Measurements from ENCODE around the gene INSYN1. TPM values are rescaled to one million over a fixed set of nuclear protein-coding genes. Genes with fewer than 3 reads are reported as not detected.
A peak's percentile ranks its signal among the peaks of the same experiment; 100 is the strongest.

The INSYN1 gene
- total and polyA plus RNA-seq, 2 of the 13 experiments (the other 11 are each of a cell fraction or from before 2014, with no cell fraction given): not detected

DNA sequence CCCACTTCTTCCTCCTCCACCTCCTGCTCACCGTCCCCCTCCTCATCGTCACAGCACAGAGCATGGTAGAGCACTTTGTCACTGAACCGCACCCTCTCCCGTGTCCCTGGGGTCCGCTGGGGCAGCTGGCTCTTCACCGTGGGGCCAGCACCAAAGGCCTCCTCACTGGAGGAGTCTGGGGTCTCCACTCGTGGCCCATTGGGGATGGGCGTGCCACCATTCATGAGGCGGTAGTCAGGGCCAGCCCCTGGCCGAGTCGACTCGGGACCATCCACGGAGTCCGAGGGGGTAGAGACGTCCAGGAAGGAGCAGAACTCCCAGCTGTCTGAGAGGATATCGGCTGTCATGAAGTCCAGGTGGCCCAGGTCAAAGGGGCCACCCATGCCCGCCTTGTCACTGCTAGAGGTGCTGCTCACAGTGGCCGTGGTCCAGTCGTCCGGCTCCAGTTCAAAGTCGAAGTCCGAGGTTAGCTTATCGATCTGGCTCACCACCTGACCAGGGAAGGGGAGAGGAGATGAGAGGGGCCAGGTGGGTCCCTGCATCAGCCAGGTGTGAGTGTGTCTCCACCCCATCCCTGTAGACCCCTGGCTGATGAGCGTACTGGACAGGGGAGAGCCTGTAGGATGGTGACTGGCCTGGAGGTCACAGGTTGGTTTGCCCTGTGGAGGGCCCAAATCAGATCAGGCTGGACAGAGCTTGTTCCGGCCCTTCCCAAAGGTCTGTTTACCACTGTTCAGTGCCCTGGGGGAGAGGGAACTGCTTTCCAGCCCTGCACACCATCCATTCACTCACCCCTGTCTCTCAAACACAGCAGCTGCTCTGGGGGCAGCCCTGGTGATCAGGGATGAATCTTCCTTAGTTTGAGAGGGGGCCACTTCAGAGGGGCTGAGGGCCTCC, 12.8 kb downstream of the INSYN1 start:
- FAIRE-seq (no peak), DNase-seq (ENCODE audit: low spot score) (peak; percentile 6), ATAC-seq (peak; percentile 75)
- peaks cover 2% of the 10 kb centered on the region; the same call in 1 of the 2 replicates for H4K20me1 ChIP-seq (ENCODE audit: insufficient read depth, low read length)
- H3K27ac ChIP-seq (ENCODE audit: extremely low read length, insufficient read depth, low read length): no peak overlapping the region
- no peaks in the 10 kb centered on the region for H3K36me3 ChIP-seq (replicated peaks in 1 of 2; ENCODE audit: control insufficient read depth in 1 of 2, insufficient read depth in 2 of 2, low read length in 2 of 2)
- H3K9ac ChIP-seq (ENCODE audit: insufficient read depth, low read depth, low read length): no peak overlapping the region
- H3K79me2 ChIP-seq (ENCODE audit: insufficient read depth, low read length): no peaks in the 10 kb centered on the region
- intact Hi-C loops (cut with micrococcal nuclease; ENCODE audit: unreplicated experiment): no loop called here
- H3K27me3 ChIP-seq (ENCODE audit: control insufficient read depth in 1 of 2, insufficient read depth in 2 of 2, low read length in 2 of 2): peaks cover 1 to 5% of the 10 kb centered on the region in 2 experiments; a peak in 1 of 5 replicates
- H3K4me2 ChIP-seq (ENCODE audit: low read depth, low read length): peak overlapping the region; percentile 23; the same call in 1 of the 2 replicates
- 53% methylated on average over 8 of the region's 25 CpGs for WGBS (ENCODE audit: low lambda C conversion rate)
- no peak overlapping the region for H3K4me3 ChIP-seq (replicated peaks in 1 of 3; ENCODE audit: insufficient read depth in 1 of 3, low read depth in 2 of 3, low read length in 3 of 3)
- H3K9me3 ChIP-seq (ENCODE audit: low read length): no peaks in the 10 kb centered on the region
- no peak overlapping the region for H2AFZ ChIP-seq (ENCODE audit: low read length)
- in situ Hi-C loops (cut with HindIII; ENCODE audit: extremely low pct_ligation_motif_present, low pct_unique_long_range_greater_than_20kb): no loop called here
- no TSS peak for BruUV-seq (replicated peaks)
- ChIA-PET POLR2A (no interaction called here), CTCF (ENCODE audit: low intra/inter-chr PET ratio, low total read pairs) (no interaction called here)
- peaks cover 10% of the 10 kb centered on the region; the same call in 1 of the 2 replicates for H3K4me1 ChIP-seq (ENCODE audit: insufficient read depth, low read length)
- TF ChIP-seq ATF6 (CRISPR knock-in tag; conservative IDR thresholded peaks at IDR 0.05) (no peak), PITX1 (CRISPR knock-in tag; IDR thresholded peaks at IDR 0.05) (peak; percentile 13; the same call in 1 of the 2 replicates), ONECUT2 (CRISPR knock-in tag; IDR thresholded peaks at IDR 0.05) (peak; percentile 88), HNF4G (IDR thresholded peaks at IDR 0.05; ENCODE audit: borderline replicate concordance, low read depth, low read length) (peak; percentile 32; the same call in 1 of the 2 replicates), HNF4G (CRISPR knock-in tag; IDR thresholded peaks at IDR 0.05; ENCODE audit: borderline replicate concordance, low read depth) (0 out of 2 replicates have a peak, but pooled peaks have one; percentile 39), TFE3 (CRISPR knock-in tag; IDR thresholded peaks at IDR 0.05) (0 out of 2 replicates have a peak, but pooled peaks have one; percentile 20), AHR (CRISPR knock-in tag; IDR thresholded peaks at IDR 0.05) (no peak), ZSCAN25 (CRISPR knock-in tag; IDR thresholded peaks at IDR 0.05) (peak; percentile 99), HDAC1 (CRISPR knock-in tag; IDR thresholded peaks at IDR 0.05) (peak; percentile 38; the same call in 1 of the 2 replicates), ZNF781 (CRISPR knock-in tag; IDR thresholded peaks at IDR 0.05; ENCODE audit: borderline replicate concordance, not compliant biosample characterization) (no peak), SALL1 (CRISPR knock-in tag; IDR thresholded peaks at IDR 0.05) (peak; percentile 52; the same call in 1 of the 2 replicates), NR2F6 (IDR thresholded peaks at IDR 0.05) (peak; percentile 44; the same call in 1 of the 2 replicates), NR2F6 (CRISPR knock-in tag; IDR thresholded peaks at IDR 0.05) (peak; percentile 42; the same call in 1 of the 2 replicates)
- TF ChIP-seq, protein P1, sequence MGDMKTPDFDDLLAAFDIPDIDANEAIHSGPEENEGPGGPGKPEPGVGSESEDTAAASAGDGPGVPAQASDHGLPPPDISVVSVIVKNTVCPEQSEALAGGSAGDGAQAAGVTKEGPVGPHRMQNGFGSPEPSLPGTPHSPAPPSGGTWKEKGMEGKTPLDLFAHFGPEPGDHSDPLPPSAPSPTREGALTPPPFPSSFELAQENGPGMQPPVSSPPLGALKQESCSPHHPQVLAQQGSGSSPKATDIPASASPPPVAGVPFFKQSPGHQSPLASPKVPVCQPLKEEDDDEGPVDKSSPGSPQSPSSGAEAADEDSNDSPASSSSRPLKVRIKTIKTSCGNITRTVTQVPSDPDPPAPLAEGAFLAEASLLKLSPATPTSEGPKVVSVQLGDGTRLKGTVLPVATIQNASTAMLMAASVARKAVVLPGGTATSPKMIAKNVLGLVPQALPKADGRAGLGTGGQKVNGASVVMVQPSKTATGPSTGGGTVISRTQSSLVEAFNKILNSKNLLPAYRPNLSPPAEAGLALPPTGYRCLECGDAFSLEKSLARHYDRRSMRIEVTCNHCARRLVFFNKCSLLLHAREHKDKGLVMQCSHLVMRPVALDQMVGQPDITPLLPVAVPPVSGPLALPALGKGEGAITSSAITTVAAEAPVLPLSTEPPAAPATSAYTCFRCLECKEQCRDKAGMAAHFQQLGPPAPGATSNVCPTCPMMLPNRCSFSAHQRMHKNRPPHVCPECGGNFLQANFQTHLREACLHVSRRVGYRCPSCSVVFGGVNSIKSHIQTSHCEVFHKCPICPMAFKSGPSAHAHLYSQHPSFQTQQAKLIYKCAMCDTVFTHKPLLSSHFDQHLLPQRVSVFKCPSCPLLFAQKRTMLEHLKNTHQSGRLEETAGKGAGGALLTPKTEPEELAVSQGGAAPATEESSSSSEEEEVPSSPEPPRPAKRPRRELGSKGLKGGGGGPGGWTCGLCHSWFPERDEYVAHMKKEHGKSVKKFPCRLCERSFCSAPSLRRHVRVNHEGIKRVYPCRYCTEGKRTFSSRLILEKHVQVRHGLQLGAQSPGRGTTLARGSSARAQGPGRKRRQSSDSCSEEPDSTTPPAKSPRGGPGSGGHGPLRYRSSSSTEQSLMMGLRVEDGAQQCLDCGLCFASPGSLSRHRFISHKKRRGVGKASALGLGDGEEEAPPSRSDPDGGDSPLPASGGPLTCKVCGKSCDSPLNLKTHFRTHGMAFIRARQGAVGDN (CRISPR knock-in tag; IDR thresholded peaks at IDR 0.05): peak; percentile 45; the same call in 1 of the 2 replicates
- TF ChIP-seq, protein P2, sequence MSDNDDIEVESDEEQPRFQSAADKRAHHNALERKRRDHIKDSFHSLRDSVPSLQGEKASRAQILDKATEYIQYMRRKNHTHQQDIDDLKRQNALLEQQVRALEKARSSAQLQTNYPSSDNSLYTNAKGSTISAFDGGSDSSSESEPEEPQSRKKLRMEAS (IDR thresholded peaks at IDR 0.05): no peak

Data from HepG2 (cell line).